ENCODE measurements around the gene FBXO34.

DNA sequence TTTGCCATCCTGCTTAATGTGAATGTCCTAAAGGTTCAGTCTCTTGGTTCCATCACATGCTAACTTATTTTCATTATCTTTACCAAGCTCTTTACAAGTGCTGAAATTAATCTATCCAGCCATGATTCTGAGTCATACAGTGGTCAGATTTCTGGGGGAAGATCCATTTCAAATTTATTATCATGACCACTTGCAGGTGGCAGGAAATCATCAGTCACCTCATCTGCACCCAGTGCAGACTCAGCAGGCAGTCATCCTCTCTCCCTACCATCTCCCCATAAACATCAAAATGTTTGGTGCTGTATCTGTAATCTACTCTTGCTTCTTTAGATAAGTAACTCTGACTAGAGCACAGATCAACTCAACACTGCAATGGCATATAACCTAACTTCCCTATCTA lies 116.9 kb downstream of the FBXO34 start:
- TF ChIP-seq POLR2A (IDR thresholded peaks at IDR 0.05) (no peak), CTCF (IDR thresholded peaks at IDR 0.05) (no peak)

Measured in adrenal gland (tissue), 5 donors.